KMS-11 (cell line): ENCODE data around the gene NFE2L3.

Experiments used
- H2AFZ ChIP-seq: fragments of 200-600 bp; sonication (generic); 2 replicates; pipeline ENCODE4 v1.6.1; 2016; ENCODE audit warnings: antibody characterized with exemption, mixed run types, low read depth
- H3K27ac ChIP-seq: fragments of 200-600 bp; sonication (generic); 2 replicates; pipeline ENCODE4 v1.6.1; 2016; ENCODE audit warnings: mild to moderate bottlenecking, mixed run types
- H3K27me3 ChIP-seq: fragments of 200-600 bp; sonication (generic); 2 replicates; pipeline ENCODE4 v1.6.1; 2017; ENCODE audit warnings: mild to moderate bottlenecking, low read depth, mixed run types, moderate library complexity; ENCODE audit not compliant: insufficient read depth
- H3K36me3 ChIP-seq: fragments of 200-600 bp; sonication (generic); 2 replicates; pipeline ENCODE4 v1.6.1; 2017; ENCODE audit warnings: mild to moderate bottlenecking, mixed run types; ENCODE audit not compliant: insufficient read depth
- H3K4me1 ChIP-seq: fragments of 200-600 bp; sonication (generic); 2 replicates; pipeline ENCODE4 v1.6.1; 2016; ENCODE audit warnings: mild to moderate bottlenecking, low read depth, mixed run types; ENCODE audit not compliant: poor library complexity, severe bottlenecking
- H3K4me2 ChIP-seq: fragments of 200-600 bp; sonication (generic); 2 replicates; pipeline ENCODE4 v1.7.0; 2016; ENCODE audit warnings: mild to moderate bottlenecking, mixed run types
- H3K4me3 ChIP-seq: fragments of 200-600 bp; sonication (generic); IDR thresholded peaks from 2 replicates; pipeline ENCODE4 v1.6.1; 2017; ENCODE audit warnings: low read depth, low read length, mixed read lengths; ENCODE audit not compliant: insufficient read depth
- H3K79me2 ChIP-seq: fragments of 200-600 bp; sonication (generic); 2 replicates; pipeline ENCODE4 v1.6.1; 2016; ENCODE audit warnings: low read depth, mixed run types; ENCODE audit not compliant: insufficient read depth
- H3K9ac ChIP-seq: fragments of 200-600 bp; sonication (generic); 2 replicates; pipeline ENCODE4 v1.6.1; 2016; ENCODE audit warnings: mild to moderate bottlenecking, mixed run types
- H4K20me1 ChIP-seq: fragments of 200-600 bp; sonication (generic); 2 replicates; pipeline ENCODE4 v1.6.1; 2016; ENCODE audit warnings: mild to moderate bottlenecking, mixed run types; ENCODE audit not compliant: insufficient read depth
- TF ChIP-seq, protein P1 (sequence below): fragments of 200-600 bp; sonication (generic); conservative IDR thresholded peaks from 2 replicates; pipeline ENCODE4 v1.6.1; 2017; ENCODE audit warnings: low read depth, mild to moderate bottlenecking, antibody characterized with exemption, low read length, moderate library complexity, mixed read lengths

Gene NFE2L3

DNA sequence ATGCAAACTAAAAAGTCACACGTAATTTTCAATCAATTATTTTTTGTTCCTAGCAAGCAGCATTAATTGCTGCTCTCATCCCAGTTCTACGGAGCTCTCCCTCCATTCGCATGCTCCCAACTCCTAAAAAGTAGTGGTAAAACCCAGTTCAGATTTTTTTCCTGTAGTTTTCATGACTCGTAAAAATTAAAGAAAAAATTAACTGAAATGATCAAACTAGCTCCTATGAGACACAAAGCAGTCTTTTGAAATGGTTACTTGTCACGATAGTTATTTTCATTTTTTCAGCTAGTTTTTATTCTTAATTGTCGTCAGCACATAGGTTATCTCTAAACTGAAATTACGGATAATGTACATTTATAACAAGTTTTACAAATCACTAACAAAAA, 46.8 kb downstream of the NFE2L3 start:
- peaks cover 67% of the 10 kb centered on the region for H4K20me1 ChIP-seq
- H3K79me2 ChIP-seq = peaks cover 89% of the 10 kb centered on the region

DNA sequence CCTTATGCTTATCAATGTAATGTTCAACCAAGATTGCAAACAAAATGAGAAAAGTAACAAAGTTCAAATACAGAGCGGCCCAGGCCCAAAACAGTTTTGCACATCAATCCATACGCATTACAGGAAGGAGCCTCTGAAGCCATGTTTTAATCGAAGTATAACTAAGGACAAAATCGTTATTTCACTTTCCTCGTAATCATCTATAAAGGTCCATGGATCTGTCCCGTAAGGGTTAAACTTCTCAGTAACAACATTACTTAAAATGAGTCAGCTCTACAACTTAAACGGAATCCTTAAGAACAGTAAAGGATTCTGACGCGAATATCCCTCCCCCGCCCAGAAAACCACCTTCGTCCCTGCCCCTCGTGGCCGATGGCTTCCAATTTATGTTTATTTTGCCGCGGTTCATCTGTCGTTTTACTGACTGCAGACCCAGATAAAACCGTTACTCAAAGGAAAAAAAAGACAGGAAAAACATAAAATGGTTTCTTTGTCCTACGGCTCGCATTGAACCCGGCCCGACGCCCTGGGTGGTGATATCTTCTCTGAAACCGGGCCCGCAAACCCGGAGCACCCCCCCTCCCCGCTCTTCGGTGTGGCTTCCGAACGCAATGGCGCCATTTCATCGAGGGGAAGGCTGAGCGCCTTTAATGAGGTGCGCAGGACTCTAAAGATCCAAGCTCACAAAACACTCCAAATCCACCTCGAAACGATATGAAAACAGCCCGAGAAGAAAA, 47.5 kb downstream of the NFE2L3 start:
- Histone ChIP-seq H3K9ac (peak overlapping the region; percentile 98), H3K4me1 (peaks cover 42% of the 10 kb centered on the region), H3K4me3 (no peak overlapping the region), H2AFZ (no peak overlapping the region), H3K36me3 (peaks cover 47% of the 10 kb centered on the region; the same call in 1 of the 2 replicates), H4K20me1 (peaks cover 67% of the 10 kb centered on the region), H3K27ac (peak overlapping the region; percentile 94), H3K4me2 (peak overlapping the region; percentile 82), H3K27me3 (no peaks in the 10 kb centered on the region), H3K79me2 (peaks cover 89% of the 10 kb centered on the region)
- TF ChIP-seq, protein P1, sequence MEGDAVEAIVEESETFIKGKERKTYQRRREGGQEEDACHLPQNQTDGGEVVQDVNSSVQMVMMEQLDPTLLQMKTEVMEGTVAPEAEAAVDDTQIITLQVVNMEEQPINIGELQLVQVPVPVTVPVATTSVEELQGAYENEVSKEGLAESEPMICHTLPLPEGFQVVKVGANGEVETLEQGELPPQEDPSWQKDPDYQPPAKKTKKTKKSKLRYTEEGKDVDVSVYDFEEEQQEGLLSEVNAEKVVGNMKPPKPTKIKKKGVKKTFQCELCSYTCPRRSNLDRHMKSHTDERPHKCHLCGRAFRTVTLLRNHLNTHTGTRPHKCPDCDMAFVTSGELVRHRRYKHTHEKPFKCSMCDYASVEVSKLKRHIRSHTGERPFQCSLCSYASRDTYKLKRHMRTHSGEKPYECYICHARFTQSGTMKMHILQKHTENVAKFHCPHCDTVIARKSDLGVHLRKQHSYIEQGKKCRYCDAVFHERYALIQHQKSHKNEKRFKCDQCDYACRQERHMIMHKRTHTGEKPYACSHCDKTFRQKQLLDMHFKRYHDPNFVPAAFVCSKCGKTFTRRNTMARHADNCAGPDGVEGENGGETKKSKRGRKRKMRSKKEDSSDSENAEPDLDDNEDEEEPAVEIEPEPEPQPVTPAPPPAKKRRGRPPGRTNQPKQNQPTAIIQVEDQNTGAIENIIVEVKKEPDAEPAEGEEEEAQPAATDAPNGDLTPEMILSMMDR = no peak

More for the DNA sequence above, 46.8 kb downstream of the NFE2L3 start:
- H3K27ac ChIP-seq = peak overlapping the region; percentile 94
- H3K4me2 ChIP-seq = peak overlapping the region; percentile 82
- TF ChIP-seq, protein P1 = no peak
- no peak overlapping the region for H2AFZ ChIP-seq
- H3K4me1 ChIP-seq = peaks cover 42% of the 10 kb centered on the region
- peaks cover 54% of the 10 kb centered on the region for H3K36me3 ChIP-seq
- peak overlapping the region; percentile 98 for H3K9ac ChIP-seq
- H3K4me3 ChIP-seq = no peak overlapping the region
- H3K27me3 ChIP-seq = no peaks in the 10 kb centered on the region

DNA sequence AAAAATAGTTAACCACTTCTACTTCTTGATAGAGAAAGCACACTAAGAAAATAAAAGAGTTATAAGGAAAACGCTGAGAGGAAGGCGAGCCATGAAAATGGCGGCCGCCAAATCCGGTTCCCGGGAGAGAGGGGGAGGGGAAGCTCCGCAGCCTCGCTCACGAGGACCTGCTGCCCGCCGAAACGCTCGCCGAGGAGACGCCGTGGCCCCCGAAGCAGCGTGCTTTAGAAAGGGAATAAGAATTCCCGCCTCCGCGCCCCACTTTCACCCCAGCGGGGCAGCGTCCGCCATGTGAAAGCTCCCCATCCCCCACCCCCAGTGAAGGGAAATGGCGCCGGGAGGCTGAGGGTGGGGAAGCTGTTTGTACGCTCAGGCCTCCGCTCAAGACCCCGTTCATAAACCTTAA, 48.0 kb downstream of the NFE2L3 start:
- H2AFZ ChIP-seq = no peak overlapping the region
- peak overlapping the region; percentile 82 for H3K4me2 ChIP-seq
- peak overlapping the region; percentile 94 for H3K27ac ChIP-seq
- H3K4me1 ChIP-seq = peaks cover 42% of the 10 kb centered on the region
- H3K9ac ChIP-seq = peak overlapping the region; percentile 98
- H3K4me3 ChIP-seq = peak overlapping the region; percentile 41
- peaks cover 67% of the 10 kb centered on the region for H4K20me1 ChIP-seq
- TF ChIP-seq, protein P1 = no peak
- peaks cover 44% of the 10 kb centered on the region; the same call in 1 of the 2 replicates for H3K36me3 ChIP-seq
- H3K79me2 ChIP-seq = peaks cover 89% of the 10 kb centered on the region
- no peaks in the 10 kb centered on the region for H3K27me3 ChIP-seq

DNA sequence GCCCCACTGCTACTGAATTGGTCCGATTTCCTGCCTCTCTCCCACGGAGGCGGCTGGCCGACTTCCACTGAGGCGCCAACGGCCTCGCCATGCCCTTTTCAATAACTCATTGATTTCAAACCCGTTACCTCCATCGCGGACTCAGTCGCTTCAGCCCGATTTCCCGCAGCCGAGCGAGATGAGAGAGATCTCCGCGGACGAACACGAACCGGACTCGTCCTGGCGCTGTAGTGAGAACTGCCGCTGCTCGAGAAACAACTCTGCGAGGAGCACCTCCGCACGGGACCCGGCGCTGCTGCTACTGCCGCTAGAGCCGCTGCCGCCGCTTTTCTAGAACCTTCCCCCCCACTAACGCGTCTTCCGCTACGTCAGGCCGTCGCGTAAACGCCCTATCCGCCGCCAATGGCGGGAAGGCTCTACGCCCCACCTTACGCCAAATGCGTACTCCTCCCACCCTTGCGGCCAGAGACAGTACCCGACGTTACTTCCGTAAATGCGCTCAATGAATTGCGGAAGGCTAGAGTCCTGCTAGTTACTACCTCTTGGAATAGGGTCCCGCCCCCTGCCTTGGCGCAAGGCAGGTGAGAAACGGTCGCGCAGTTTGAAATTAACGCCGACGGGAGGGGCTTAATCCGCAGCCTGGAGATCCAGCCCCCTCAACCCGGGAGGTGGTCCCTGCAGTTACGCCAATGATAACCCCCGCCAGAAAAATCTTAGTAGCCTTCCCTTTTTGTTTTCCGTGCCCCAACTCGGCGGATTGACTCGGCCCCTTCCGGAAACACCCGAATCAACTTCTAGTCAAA, 48.6 kb downstream of the NFE2L3 start, which contains the start of gene HNRNPA2B1:
Gene HNRNPA2B1 (minus strand): TSS at position 303 of the 803 bp plus-strand sequence. CDS start 169 bp downstream, at position 134.
- no peaks in the 10 kb centered on the region for H3K27me3 ChIP-seq
- peak within 1 kb of the TSS; percentile 82 for H3K4me2 ChIP-seq
- H3K9ac ChIP-seq = peak within 1 kb of the TSS; percentile 98
- H2AFZ ChIP-seq = peak within 1 kb of the TSS; percentile 53
- H3K36me3 ChIP-seq = peaks cover 39% of the 10 kb centered on the region; the same call in 1 of the 2 replicates
- H4K20me1 ChIP-seq = peaks cover 67% of the 10 kb centered on the region
- TF ChIP-seq, protein P1 = no peak
- H3K27ac ChIP-seq = peak within 1 kb of the TSS; percentile 94
- H3K4me3 ChIP-seq = peak within 1 kb of the TSS; percentile 41
- peaks cover 89% of the 10 kb centered on the region for H3K79me2 ChIP-seq
- H3K4me1 ChIP-seq = peaks cover 42% of the 10 kb centered on the region
